GM11168 (cell line): Measurements from ENCODE around the gene AKR7A2.

ENCODE experiments used
- in situ Hi-C: fragments of 300-500 bp; cut with MboI; formaldehyde crosslinking; loops from one replicate; pipeline ENCODE4 v1.12.0; 2022; ENCODE audit warnings: low sequenced_read_pairs; ENCODE audit not compliant: unreplicated experiment

The AKR7A2 gene

GRCh38 chr1:19327301-19327700, 15.4 kb upstream of the AKR7A2 start:
- in situ Hi-C loops, result no loop called here

GRCh38 chr1:19326748-19327065, 14.8 kb upstream of the AKR7A2 start:
- in situ Hi-C loops, result no loop called here

GRCh38 chr1:19325958-19326747, 14.2 kb upstream of the AKR7A2 start:
- in situ Hi-C loops, result no loop called here

GRCh38 chr1:19325368-19325957, 13.5 kb upstream of the AKR7A2 start:
- in situ Hi-C loops, result no loop called here

- in situ Hi-C loops, result no loop called here
Measured at GRCh38 chr1:19324665-19324990, 12.7 kb upstream of the AKR7A2 start.

GRCh38 chr1:19323987-19324664, 12.2 kb upstream of the AKR7A2 start:
- in situ Hi-C loops, result no loop called here

- in situ Hi-C loops, result no loop called here
Measured at GRCh38 chr1:19322481-19322880, 10.5 kb upstream of the AKR7A2 start.

- in situ Hi-C loops, result no loop called here
Measured at GRCh38 chr1:19321071-19321470, 9.1 kb upstream of the AKR7A2 start.

- in situ Hi-C loops, result no loop called here
Measured at GRCh38 chr1:19319196-19319595, 7.3 kb upstream of the AKR7A2 start.

- in situ Hi-C loops, result no loop called here
Measured at GRCh38 chr1:19317126-19317910, 5.4 kb upstream of the AKR7A2 start.

- in situ Hi-C loops, result no loop called here
Measured at GRCh38 chr1:19315378-19316198, 3.6 kb upstream of the AKR7A2 start.

GRCh38 chr1:19313961-19314882, 2.3 kb upstream of the AKR7A2 start:
- in situ Hi-C loops, result no loop called here

- in situ Hi-C loops, result no loop called here
Measured at GRCh38 chr1:19313636-19313959, 1.7 kb upstream of the AKR7A2 start.

GRCh38 chr1:19312782-19313635, 1.1 kb upstream of the AKR7A2 start:
- in situ Hi-C loops, result no loop called here

- in situ Hi-C loops, result no loop called here
Measured at GRCh38 chr1:19311503-19311930, 427 bp downstream of the AKR7A2 start.

- in situ Hi-C loops, result no loop called here
Measured at GRCh38 chr1:19310720-19311502, 1.0 kb downstream of the AKR7A2 start.

GRCh38 chr1:19310061-19310460, 1.9 kb downstream of the AKR7A2 start:
- in situ Hi-C loops, result no loop called here
